ENCODE results near the gene MFGE8.

The MFGE8 gene

GRCh38 chr15:88890495-88890894 is 22.7 kb downstream of the MFGE8 start:
- TF ChIP-seq CTCF (conservative IDR thresholded peaks at IDR 0.05; ENCODE audit: low read depth, low read length), result no peak
- no peak overlapping the region for H3K4me3 ChIP-seq (ENCODE audit: low read depth, low read length)
- DNase-seq (ENCODE audit: low read depth), result no peak

- no peak overlapping the region for H3K4me3 ChIP-seq (ENCODE audit: low read depth, low read length)
- no peak for TF ChIP-seq CTCF (conservative IDR thresholded peaks at IDR 0.05; ENCODE audit: low read depth, low read length)
- no peak for DNase-seq (ENCODE audit: low read depth)
Observed at GRCh38 chr15:88888719-88889118, 24.5 kb downstream of the MFGE8 start.

GRCh38 chr15:88887068-88887580 is 26.1 kb downstream of the MFGE8 start:
- no peak overlapping the region for H3K4me3 ChIP-seq (ENCODE audit: low read depth, low read length)
- DNase-seq (ENCODE audit: low read depth), result no peak
- TF ChIP-seq CTCF (conservative IDR thresholded peaks at IDR 0.05; ENCODE audit: low read depth, low read length), result no peak

- no peak for TF ChIP-seq CTCF (conservative IDR thresholded peaks at IDR 0.05; ENCODE audit: low read depth, low read length)
- H3K4me3 ChIP-seq (ENCODE audit: low read depth, low read length), result no peak overlapping the region
- peak; percentile 42 for DNase-seq (ENCODE audit: low read depth)
Observed at GRCh38 chr15:88882785-88883184, 30.4 kb downstream of the MFGE8 start.

- DNase-seq (ENCODE audit: low read depth), result no peak
- TF ChIP-seq CTCF (conservative IDR thresholded peaks at IDR 0.05; ENCODE audit: low read depth, low read length), result no peak
- H3K4me3 ChIP-seq (ENCODE audit: low read depth, low read length), result no peak overlapping the region
Observed at GRCh38 chr15:88881775-88882174, 31.4 kb downstream of the MFGE8 start.

GRCh38 chr15:88880944-88881740 is 32.0 kb downstream of the MFGE8 start:
- no peak for DNase-seq (ENCODE audit: low read depth)
- H3K4me3 ChIP-seq (ENCODE audit: low read depth, low read length), result no peak overlapping the region
- no peak for TF ChIP-seq CTCF (conservative IDR thresholded peaks at IDR 0.05; ENCODE audit: low read depth, low read length)

GRCh38 chr15:88878720-88879184 is 34.4 kb downstream of the MFGE8 start:
- no peak overlapping the region for H3K4me3 ChIP-seq (ENCODE audit: low read depth, low read length)
- TF ChIP-seq CTCF (conservative IDR thresholded peaks at IDR 0.05; ENCODE audit: low read depth, low read length), result peak; percentile 88
- peak; percentile 66 for DNase-seq (ENCODE audit: low read depth)
